Measurements from ENCODE around the gene SLC17A6.

SLC17A6 gene

GRCh38 chr11:22337596-22338485, at the start of gene SLC17A6:
TSS of gene SLC17A6 (plus strand) at chr11:22338381. CDS start at chr11:22338534, 153 bp downstream.
- H3K36me3 ChIP-seq (ENCODE audit: insufficient read depth, low read length) = no peaks in the 10 kb centered on the region
- 0 out of 2 replicates have a peak, but pooled peaks cover 8% of the 10 kb centered on the region for H3K4me1 ChIP-seq (ENCODE audit: insufficient read depth, low read length)
- H3K9me3 ChIP-seq (ENCODE audit: control insufficient read depth, insufficient read depth, low read length) = no peaks in the 10 kb centered on the region
- no peak within 1 kb of the TSS for H3K9ac ChIP-seq (ENCODE audit: low read depth, low read length)

GRCh38 chr11:22302368-22302767, 35.8 kb upstream of the SLC17A6 start:
- H3K9ac ChIP-seq (ENCODE audit: low read depth, low read length) = no peak overlapping the region
- no peaks in the 10 kb centered on the region for H3K9me3 ChIP-seq (ENCODE audit: control insufficient read depth, insufficient read depth, low read length)
- no peaks in the 10 kb centered on the region for H3K4me1 ChIP-seq (ENCODE audit: insufficient read depth, low read length)
- no peaks in the 10 kb centered on the region for H3K36me3 ChIP-seq (ENCODE audit: insufficient read depth, low read length)

GRCh38 chr11:22304337-22304961, 33.7 kb upstream of the SLC17A6 start:
- no peaks in the 10 kb centered on the region for H3K9me3 ChIP-seq (ENCODE audit: control insufficient read depth, insufficient read depth, low read length)
- H3K9ac ChIP-seq (ENCODE audit: low read depth, low read length) = no peak overlapping the region
- no peaks in the 10 kb centered on the region for H3K36me3 ChIP-seq (ENCODE audit: insufficient read depth, low read length)
- no peaks in the 10 kb centered on the region for H3K4me1 ChIP-seq (ENCODE audit: insufficient read depth, low read length)

- Histone ChIP-seq H3K9me3 (ENCODE audit: control insufficient read depth, insufficient read depth, low read length) (no peaks in the 10 kb centered on the region), H3K9ac (ENCODE audit: low read depth, low read length) (no peak overlapping the region), H3K36me3 (ENCODE audit: insufficient read depth, low read length) (no peaks in the 10 kb centered on the region), H3K4me1 (ENCODE audit: insufficient read depth, low read length) (no peaks in the 10 kb centered on the region)
These were observed 20.5 kb upstream of the SLC17A6 start for GRCh38 chr11:22317656-22318055.

DNA sequence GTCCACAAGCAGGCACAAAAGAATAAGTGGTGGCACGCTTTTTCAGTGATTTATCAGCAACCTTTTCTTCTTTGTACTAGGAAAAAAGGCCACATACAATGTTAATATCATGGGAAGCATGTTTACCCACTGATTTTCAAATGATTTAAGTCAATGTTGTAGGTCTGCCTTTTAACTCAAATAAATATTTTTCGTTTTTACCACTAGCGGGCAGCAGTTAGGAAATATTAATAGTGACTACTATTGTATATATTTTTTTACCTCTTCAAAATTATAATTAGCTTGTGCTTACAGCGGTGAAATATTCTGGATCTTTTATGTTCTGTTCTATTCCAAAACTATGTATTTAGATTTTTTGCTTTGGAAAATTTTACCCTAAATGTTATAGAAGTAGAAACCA, 6.4 kb upstream of the SLC17A6 start:
- Histone ChIP-seq H3K9me3 (ENCODE audit: control insufficient read depth, insufficient read depth, low read length) (no peaks in the 10 kb centered on the region), H3K36me3 (ENCODE audit: insufficient read depth, low read length) (no peaks in the 10 kb centered on the region), H3K4me1 (ENCODE audit: insufficient read depth, low read length) (no peaks in the 10 kb centered on the region), H3K9ac (ENCODE audit: low read depth, low read length) (no peak overlapping the region)

DNA sequence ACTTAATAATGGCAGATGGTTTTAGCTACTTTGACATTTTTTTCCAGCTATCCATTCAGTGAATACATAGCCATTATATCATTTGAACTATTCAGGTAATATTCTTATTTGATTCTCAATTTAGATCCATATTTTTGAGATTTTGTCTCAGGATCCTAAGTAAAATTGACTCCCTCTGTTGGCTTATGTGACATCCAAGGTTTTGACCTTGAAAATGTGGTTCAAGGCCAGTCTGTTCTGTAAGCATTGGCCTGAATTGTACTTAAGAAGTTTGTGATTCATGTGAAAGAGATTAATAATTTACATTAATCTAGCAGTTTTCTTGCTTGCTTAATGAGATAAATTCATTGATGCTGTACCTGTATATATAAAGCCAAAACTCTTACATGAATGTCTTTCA, 1.6 kb upstream of the SLC17A6 start:
- H3K9ac ChIP-seq (ENCODE audit: low read depth, low read length) = no peak overlapping the region
- no peaks in the 10 kb centered on the region for H3K4me1 ChIP-seq (ENCODE audit: insufficient read depth, low read length)
- no peaks in the 10 kb centered on the region for H3K36me3 ChIP-seq (ENCODE audit: insufficient read depth, low read length)
- H3K9me3 ChIP-seq (ENCODE audit: control insufficient read depth, insufficient read depth, low read length) = no peaks in the 10 kb centered on the region

GRCh38 chr11:22339611-22340010, 1.4 kb downstream of the SLC17A6 start:
- no peak overlapping the region for H3K9ac ChIP-seq (ENCODE audit: low read depth, low read length)
- H3K9me3 ChIP-seq (ENCODE audit: control insufficient read depth, insufficient read depth, low read length) = no peaks in the 10 kb centered on the region
- H3K4me1 ChIP-seq (ENCODE audit: insufficient read depth, low read length) = 0 out of 2 replicates have a peak, but pooled peaks cover 8% of the 10 kb centered on the region
- H3K36me3 ChIP-seq (ENCODE audit: insufficient read depth, low read length) = no peaks in the 10 kb centered on the region

DNA sequence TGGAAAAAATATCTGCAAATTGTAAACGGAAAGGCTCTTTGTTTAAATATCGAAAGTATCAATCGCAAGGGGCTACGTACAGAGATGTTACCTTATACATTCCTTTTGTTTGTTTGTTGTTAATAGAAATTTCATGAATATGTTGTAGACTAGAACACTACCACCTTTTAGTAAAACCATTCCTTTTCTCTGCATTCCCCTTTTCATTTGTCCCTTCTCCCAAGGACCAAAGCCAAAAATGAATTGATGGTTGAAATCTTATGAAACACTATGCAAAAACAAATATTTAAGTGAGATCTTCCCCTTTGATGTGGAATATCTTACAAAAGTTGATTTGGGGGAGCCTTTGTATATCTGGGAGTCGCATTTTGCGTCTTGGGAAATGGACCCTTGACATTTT, 2.1 kb downstream of the SLC17A6 start:
- Histone ChIP-seq H3K9ac (ENCODE audit: low read depth, low read length) (peak overlapping the region; percentile 45; the same call in 1 of the 2 replicates), H3K9me3 (ENCODE audit: control insufficient read depth, insufficient read depth, low read length) (no peaks in the 10 kb centered on the region), H3K4me1 (ENCODE audit: insufficient read depth, low read length) (0 out of 2 replicates have a peak, but pooled peaks cover 8% of the 10 kb centered on the region), H3K36me3 (ENCODE audit: insufficient read depth, low read length) (no peaks in the 10 kb centered on the region)

GRCh38 chr11:22340701-22341587, 2.8 kb downstream of the SLC17A6 start:
- Histone ChIP-seq H3K9me3 (ENCODE audit: control insufficient read depth, insufficient read depth, low read length) (no peaks in the 10 kb centered on the region), H3K36me3 (ENCODE audit: insufficient read depth, low read length) (no peaks in the 10 kb centered on the region), H3K9ac (ENCODE audit: low read depth, low read length) (peak overlapping the region; percentile 45; the same call in 1 of the 2 replicates), H3K4me1 (ENCODE audit: insufficient read depth, low read length) (peaks cover 10% of the 10 kb centered on the region; the same call in 1 of the 2 replicates)

DNA sequence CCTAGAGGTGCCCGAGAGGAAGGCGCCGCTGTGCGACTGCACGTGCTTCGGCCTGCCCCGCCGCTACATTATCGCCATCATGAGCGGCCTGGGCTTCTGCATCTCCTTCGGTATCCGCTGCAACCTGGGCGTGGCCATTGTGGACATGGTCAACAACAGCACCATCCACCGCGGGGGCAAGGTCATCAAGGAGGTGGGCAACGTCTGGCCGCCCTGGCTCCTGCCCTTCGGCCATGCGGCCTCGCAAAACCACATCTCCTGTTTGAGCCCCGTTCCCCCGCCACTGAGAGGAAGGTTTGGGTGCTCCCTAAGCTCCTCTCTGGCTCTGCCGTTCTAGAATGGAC, 3.4 kb downstream of the SLC17A6 start:
- Histone ChIP-seq H3K9ac (ENCODE audit: low read depth, low read length) (peak overlapping the region; percentile 45; the same call in 1 of the 2 replicates), H3K36me3 (ENCODE audit: insufficient read depth, low read length) (no peaks in the 10 kb centered on the region), H3K4me1 (ENCODE audit: insufficient read depth, low read length) (peaks cover 13% of the 10 kb centered on the region; the same call in 1 of the 2 replicates), H3K9me3 (ENCODE audit: control insufficient read depth, insufficient read depth, low read length) (no peaks in the 10 kb centered on the region)

DNA sequence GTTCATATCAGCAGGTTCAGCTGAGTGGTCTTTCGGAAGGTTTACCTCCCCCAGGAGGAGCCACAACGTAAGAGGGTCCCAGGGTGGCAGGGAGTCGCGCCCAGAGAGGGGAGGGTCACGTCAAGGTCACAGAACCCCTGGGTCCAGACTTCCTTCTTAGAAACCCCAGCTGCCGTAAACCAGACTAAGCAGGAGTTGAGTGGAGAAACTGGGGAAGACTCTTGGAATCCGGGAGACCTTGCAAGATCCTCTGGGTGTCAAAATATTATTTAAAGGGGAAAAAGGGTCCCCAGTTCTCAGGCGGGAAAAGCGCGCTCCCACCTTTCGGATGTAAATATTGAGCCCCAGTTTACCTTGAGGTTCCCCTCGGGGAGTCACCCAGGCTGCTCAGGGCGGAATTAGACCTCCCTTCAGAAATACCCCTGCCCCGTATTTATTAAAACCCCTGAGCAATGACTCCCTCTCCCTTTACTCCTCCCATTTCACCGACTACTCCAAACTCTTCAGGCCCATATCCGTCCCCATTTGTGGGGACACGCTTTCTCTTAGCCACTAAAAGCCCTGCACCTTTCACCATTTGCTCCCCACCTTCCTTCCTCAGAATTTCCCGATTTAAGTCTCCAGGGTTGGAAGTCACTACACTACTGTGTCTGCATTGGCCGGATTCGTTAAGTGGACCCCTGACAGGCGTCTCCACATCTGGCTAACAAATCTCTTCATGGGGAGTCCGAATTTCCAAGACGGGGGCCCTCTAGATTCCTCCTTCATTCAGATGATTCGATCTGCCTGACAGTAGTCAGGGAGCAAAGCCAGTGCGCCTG, 4.2 kb downstream of the SLC17A6 start:
- no peaks in the 10 kb centered on the region for H3K36me3 ChIP-seq (ENCODE audit: insufficient read depth, low read length)
- peak overlapping the region; percentile 49; the same call in 1 of the 2 replicates for H3K9ac ChIP-seq (ENCODE audit: low read depth, low read length)
- H3K9me3 ChIP-seq (ENCODE audit: control insufficient read depth, insufficient read depth, low read length) = no peaks in the 10 kb centered on the region
- peaks cover 13% of the 10 kb centered on the region; the same call in 1 of the 2 replicates for H3K4me1 ChIP-seq (ENCODE audit: insufficient read depth, low read length)

- H3K36me3 ChIP-seq (ENCODE audit: insufficient read depth, low read length) = no peaks in the 10 kb centered on the region
- peak overlapping the region; percentile 49; the same call in 1 of the 2 replicates for H3K9ac ChIP-seq (ENCODE audit: low read depth, low read length)
- no peaks in the 10 kb centered on the region for H3K9me3 ChIP-seq (ENCODE audit: control insufficient read depth, insufficient read depth, low read length)
- peaks cover 13% of the 10 kb centered on the region; the same call in 1 of the 2 replicates for H3K4me1 ChIP-seq (ENCODE audit: insufficient read depth, low read length)
These were observed 4.8 kb downstream of the SLC17A6 start for GRCh38 chr11:22343032-22343324.

DNA sequence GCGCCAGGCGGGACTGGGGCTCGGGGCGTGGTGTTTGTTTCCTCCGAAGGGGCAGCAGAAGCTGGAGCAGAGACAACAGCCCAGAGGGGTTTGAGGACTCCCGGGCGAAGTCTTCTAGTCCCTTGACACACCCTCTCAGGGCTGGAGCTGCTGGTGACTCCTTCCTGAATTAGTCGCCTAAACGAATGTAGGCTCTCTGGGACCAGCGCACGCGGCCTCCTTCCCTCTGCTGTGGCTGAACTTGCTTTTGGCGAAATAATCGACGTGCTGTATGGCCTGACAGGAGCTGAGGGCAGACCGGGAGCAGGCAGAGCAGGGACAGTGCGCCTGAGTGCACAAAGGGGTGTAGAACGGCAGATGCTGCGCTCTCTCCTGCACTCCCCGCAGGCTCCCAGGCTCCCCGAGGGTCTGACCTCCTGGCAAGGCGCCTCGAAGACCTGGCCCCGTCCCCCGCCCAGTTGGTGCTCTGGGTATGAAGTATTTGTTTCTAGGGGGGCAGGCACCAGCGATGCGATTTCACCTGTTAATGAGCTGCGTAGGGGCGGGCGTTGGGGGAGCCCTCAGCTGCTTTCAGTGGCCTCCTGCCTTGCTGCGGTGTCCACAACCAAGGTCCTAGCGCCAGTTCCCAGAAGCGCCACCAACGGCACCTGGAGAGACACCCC, 5.3 kb downstream of the SLC17A6 start:
- H3K4me1 ChIP-seq (ENCODE audit: insufficient read depth, low read length) = peaks cover 13% of the 10 kb centered on the region; the same call in 1 of the 2 replicates
- no peaks in the 10 kb centered on the region for H3K9me3 ChIP-seq (ENCODE audit: control insufficient read depth, insufficient read depth, low read length)
- no peaks in the 10 kb centered on the region for H3K36me3 ChIP-seq (ENCODE audit: insufficient read depth, low read length)
- H3K9ac ChIP-seq (ENCODE audit: low read depth, low read length) = peak overlapping the region; percentile 49; the same call in 1 of the 2 replicates
